Hematopoietic multipotent progenitor cell treated with erythropoietin and hydrocortisone succinate and interleukin-3 and kit ligand, for 4 days (in vitro differentiated cells): ENCODE data around the gene DAB2.

Experiments
- DNase-seq: peaks from one replicate; pipeline ENCODE4 v3.0.0-alpha.2; 2015

Gene DAB2

GRCh38 chr5:39333104-39333503 lies 91.7 kb downstream of the DAB2 start:
- DNase-seq, result no peak

- no peak for DNase-seq
Measured at GRCh38 chr5:39331861-39332381, 92.9 kb downstream of the DAB2 start.

- no peak for DNase-seq
Measured at GRCh38 chr5:39328731-39329130, 96.0 kb downstream of the DAB2 start.

GRCh38 chr5:39323542-39323941 lies 101.2 kb downstream of the DAB2 start:
- no peak for DNase-seq
